Vagina (tissue), 2 donors: ENCODE data around the gene PDE5A. TPM values are rescaled to one million over a fixed set of nuclear protein-coding genes. Genes with fewer than 3 reads are reported as not detected.
"Not testable (repeated sequence)": the region's sequence is repeated elsewhere in the genome, so short reads cannot be mapped to it uniquely, and the experiment has no call there.

ENCODE experiments used
- DNase-seq, 2 donors: peaks; one replicate each; pipeline ENCODE4 v3.0.0-alpha.2; 2017; ENCODE audit errors: extremely low spot score in 2 of 2
- H3K27ac ChIP-seq: fragments of 200-600 bp; sonication (generic); one replicate; pipeline ENCODE4 v1.5.1; 2019
- H3K27me3 ChIP-seq: fragments of 200-600 bp; sonication (generic); one replicate; pipeline ENCODE4 v1.5.1; 2019
- H3K36me3 ChIP-seq, 2 donors: fragments of 200-600 bp; sonication (generic); one replicate each; pipeline ENCODE4 v1.5.1; 2017 to 2019
- H3K4me1 ChIP-seq: fragments of 200-600 bp; sonication (generic); one replicate; pipeline ENCODE4 v1.5.1; 2019
- H3K4me3 ChIP-seq, 2 donors: fragments of 200-600 bp; sonication (generic); 1 replicate in 1 of 2; 2 replicates in 1 of 2; pipeline ENCODE4 v1.5.1; 2016 to 2019
- H3K9me3 ChIP-seq: fragments of 200-600 bp; sonication (generic); one replicate; pipeline ENCODE4 v1.5.1; 2019
- CTCF ChIP-seq, 3 experiments: fragments of 450-650 bp in 2 of 3; fragments of 200-600 bp in 1 of 3; sonication (generic) in 1 of 3; IDR thresholded peaks; one replicate each; pipeline ENCODE4 v1.5.1; 2017 to 2019; ENCODE audit warnings: antibody characterized with exemption in 3 of 3, mild to moderate bottlenecking in 2 of 3, moderate library complexity in 2 of 3
- POLR2A ChIP-seq, 2 donors: fragments of 450-650 bp; IDR thresholded peaks; one replicate each; pipeline ENCODE4 v1.6.1; 2017; ENCODE audit warnings: antibody characterized with exemption in 2 of 2, mild to moderate bottlenecking in 2 of 2, moderate library complexity in 2 of 2
- POLR2AphosphoS5 ChIP-seq, 2 donors: sonication (generic); formaldehyde crosslinking; IDR thresholded peaks; one replicate each; pipeline ENCODE4 v1.9.0; 2017; ENCODE audit warnings: antibody characterized with exemption in 2 of 2, mild to moderate bottlenecking in 2 of 2, low read depth in 1 of 2; ENCODE audit not compliant: insufficient read depth in 1 of 2
- intact Hi-C: fragments of 100-400 bp; cut with DNase I; formaldehyde crosslinking; loops from one replicate; pipeline ENCODE4 v1.15.1; 2023
- total RNA-seq: library from RNA; depleted of rRNA; stranded (reverse); fragments of >200 nt; gene quantifications from one replicate; pipeline ENCODE4 v1.2.3, GENCODE V29; 2016

Gene PDE5A
- total RNA-seq, 1 donor from 2014 or later, result 23.1 TPM

GRCh38 chr4:119638359-119638758 lies 9.8 kb upstream of the PDE5A start:
- H3K9me3 ChIP-seq, result no peaks in the 10 kb centered on the region
- intact Hi-C loops, result no loop called here
- H3K27ac ChIP-seq, result no peak overlapping the region
- TF ChIP-seq CTCF (IDR thresholded peaks at IDR 0.05) (no peak), POLR2A (IDR thresholded peaks at IDR 0.05) (no peak), POLR2AphosphoS5 (IDR thresholded peaks at IDR 0.05; ENCODE audit: insufficient read depth in 1 of 2, low read depth in 1 of 2) (no peak)
- H3K27me3 ChIP-seq, result no peaks in the 10 kb centered on the region
- H3K4me3 ChIP-seq, result no peak overlapping the region
- H3K4me1 ChIP-seq, result no peaks in the 10 kb centered on the region
- no peak for DNase-seq
- no peaks in the 10 kb centered on the region for H3K36me3 ChIP-seq

- H3K27ac ChIP-seq, H3K9me3 ChIP-seq, H3K36me3 ChIP-seq, DNase-seq, intact Hi-C loops, H3K4me1 ChIP-seq, H3K27me3 ChIP-seq, H3K4me3 ChIP-seq: not testable (repeated sequence)
Observed at GRCh38 chr4:119636851-119637250, 8.2 kb upstream of the PDE5A start.

- H3K9me3 ChIP-seq, result no peaks in the 10 kb centered on the region
- H3K27me3 ChIP-seq, result no peaks in the 10 kb centered on the region
- no peak overlapping the region for H3K4me3 ChIP-seq
- no peak for TF ChIP-seq CTCF (IDR thresholded peaks at IDR 0.05)
- TF ChIP-seq POLR2A (IDR thresholded peaks at IDR 0.05), result no peak
- TF ChIP-seq POLR2AphosphoS5 (IDR thresholded peaks at IDR 0.05; ENCODE audit: insufficient read depth in 1 of 2, low read depth in 1 of 2), result no peak
- H3K36me3 ChIP-seq, result no peaks in the 10 kb centered on the region
- peaks cover 6% of the 10 kb centered on the region for H3K4me1 ChIP-seq
- intact Hi-C loops, result no loop called here
- DNase-seq, result no peak
- H3K27ac ChIP-seq, result no peak overlapping the region
Observed at GRCh38 chr4:119632216-119632615, 3.6 kb upstream of the PDE5A start.

GRCh38 chr4:119629142-119629471 lies 503 bp upstream of the PDE5A start:
- Histone ChIP-seq H3K27me3 (no peaks in the 10 kb centered on the region), H3K4me1 (peaks cover 19% of the 10 kb centered on the region), H3K9me3 (no peaks in the 10 kb centered on the region), H3K27ac (peak overlapping the region; percentile 99), H3K36me3 (no peaks in the 10 kb centered on the region), H3K4me3 (peak overlapping the region; percentile 82 to 85)
- intact Hi-C loops, result loop anchor here (5.0 to 10.0 kb wide), 3 partner anchors 67 to 423 kb away; no protein-coding TSS in a partner anchor
- DNase-seq, result no peak
- TF ChIP-seq CTCF (IDR thresholded peaks at IDR 0.05), result no peak
- TF ChIP-seq POLR2AphosphoS5 (IDR thresholded peaks at IDR 0.05; ENCODE audit: insufficient read depth in 1 of 2, low read depth in 1 of 2), result no peak
- no peak for TF ChIP-seq POLR2A (IDR thresholded peaks at IDR 0.05)

GRCh38 chr4:119627267-119628255 lies 1.0 kb downstream of the PDE5A start:
- peaks cover 19% of the 10 kb centered on the region for H3K4me1 ChIP-seq
- DNase-seq, result peak in 1 of 2 donors; percentile 90
- H3K27ac ChIP-seq, result peak overlapping the region; percentile 99
- H3K4me3 ChIP-seq, result peak overlapping the region; percentile 82 to 85
- intact Hi-C loops, result loop anchor here (5.0 to 10.0 kb wide), 3 partner anchors 65 to 425 kb away; no protein-coding TSS in a partner anchor
- no peaks in the 10 kb centered on the region for H3K36me3 ChIP-seq
- H3K9me3 ChIP-seq, result no peaks in the 10 kb centered on the region
- TF ChIP-seq CTCF (IDR thresholded peaks at IDR 0.05), result peak in 1 of 3 experiments; percentile 3
- peak; percentile 6 to 80 for TF ChIP-seq POLR2AphosphoS5 (IDR thresholded peaks at IDR 0.05; ENCODE audit: insufficient read depth in 1 of 2, low read depth in 1 of 2)
- peak in 1 of 2 donors; percentile 35 for TF ChIP-seq POLR2A (IDR thresholded peaks at IDR 0.05)
- H3K27me3 ChIP-seq, result no peaks in the 10 kb centered on the region
